Activated T-cell treated with anti-CD3 and anti-CD28 coated beads for 48 hours (primary cell): ENCODE measurements around the gene GPR39.

Experiments used
- DNase-seq: peaks from one replicate; pipeline ENCODE4 v3.0.0-alpha.2; 2020; ENCODE audit warnings: low read depth

Gene GPR39

GRCh38 chr2:132414081-132414480, 2.5 kb upstream of the GPR39 start:
- DNase-seq: no peak

- no peak for DNase-seq
These were observed 1.2 kb upstream of the GPR39 start for GRCh38 chr2:132415256-132415914.

GRCh38 chr2:132415915-132416722, 486 bp upstream of the GPR39 start:
- no peak for DNase-seq

DNA sequence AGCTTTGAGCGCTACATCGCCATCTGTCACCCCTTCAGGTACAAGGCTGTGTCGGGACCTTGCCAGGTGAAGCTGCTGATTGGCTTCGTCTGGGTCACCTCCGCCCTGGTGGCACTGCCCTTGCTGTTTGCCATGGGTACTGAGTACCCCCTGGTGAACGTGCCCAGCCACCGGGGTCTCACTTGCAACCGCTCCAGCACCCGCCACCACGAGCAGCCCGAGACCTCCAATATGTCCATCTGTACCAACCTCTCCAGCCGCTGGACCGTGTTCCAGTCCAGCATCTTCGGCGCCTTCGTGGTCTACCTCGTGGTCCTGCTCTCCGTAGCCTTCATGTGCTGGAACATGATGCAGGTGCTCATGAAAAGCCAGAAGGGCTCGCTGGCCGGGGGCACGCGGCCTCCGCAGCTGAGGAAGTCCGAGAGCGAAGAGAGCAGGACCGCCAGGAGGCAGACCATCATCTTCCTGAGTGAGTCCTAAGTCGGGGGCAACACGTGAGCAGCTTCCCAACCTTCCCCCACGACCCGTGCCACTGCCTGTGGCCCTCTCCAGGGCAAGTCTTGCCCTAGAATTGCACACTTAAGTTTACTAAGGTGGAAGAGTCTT, 928 bp downstream of the GPR39 start:
- no peak for DNase-seq

GRCh38 chr2:132419235-132419634, 2.6 kb downstream of the GPR39 start:
- no peak for DNase-seq

DNA sequence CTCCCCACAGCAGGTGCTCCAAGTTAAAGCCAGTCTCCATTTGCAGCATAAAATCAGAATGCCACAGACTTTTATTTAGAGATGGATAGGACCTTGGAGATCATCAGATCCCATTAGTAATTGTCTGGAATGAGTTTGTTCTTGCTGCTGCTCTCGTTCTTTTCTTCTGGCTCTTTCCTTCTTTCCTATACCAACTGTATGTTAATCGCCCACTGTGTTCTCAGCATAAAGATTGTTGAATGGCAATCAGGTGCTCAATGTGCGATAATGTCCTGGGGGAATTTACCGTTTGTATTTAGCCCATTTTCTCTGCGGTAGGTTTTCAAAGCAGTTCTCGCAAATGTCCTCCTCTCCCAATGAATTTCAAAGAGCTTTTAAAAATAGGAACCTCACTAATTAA, 3.3 kb downstream of the GPR39 start:
- no peak for DNase-seq

GRCh38 chr2:132420816-132421805, 4.5 kb downstream of the GPR39 start:
- no peak for DNase-seq

- DNase-seq: no peak
These were observed 6.1 kb downstream of the GPR39 start for GRCh38 chr2:132422736-132423135.

- no peak for DNase-seq
These were observed 8.0 kb downstream of the GPR39 start for GRCh38 chr2:132424526-132425121.

- no peak for DNase-seq
These were observed 9.4 kb downstream of the GPR39 start for GRCh38 chr2:132426033-132426432.

DNA sequence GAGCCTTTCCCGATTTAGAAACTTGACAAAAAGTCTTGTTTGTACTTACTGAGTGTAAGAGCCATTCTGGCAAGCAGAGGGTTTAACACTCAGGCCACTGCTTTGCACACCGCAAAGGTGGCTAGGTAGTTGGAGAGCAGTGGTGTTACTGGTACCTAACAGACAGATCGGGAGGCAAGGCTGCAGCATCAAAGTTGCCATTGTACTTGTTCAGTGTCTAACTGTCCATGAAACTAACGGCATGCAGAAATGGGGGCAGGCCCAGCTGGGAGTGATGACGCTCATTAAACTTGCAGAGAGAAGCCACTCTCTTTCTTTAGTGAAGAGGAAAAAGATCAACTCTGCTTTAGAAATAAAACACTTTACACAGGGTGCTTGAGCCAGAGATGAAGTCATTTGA, 10.1 kb downstream of the GPR39 start:
- no peak for DNase-seq

DNA sequence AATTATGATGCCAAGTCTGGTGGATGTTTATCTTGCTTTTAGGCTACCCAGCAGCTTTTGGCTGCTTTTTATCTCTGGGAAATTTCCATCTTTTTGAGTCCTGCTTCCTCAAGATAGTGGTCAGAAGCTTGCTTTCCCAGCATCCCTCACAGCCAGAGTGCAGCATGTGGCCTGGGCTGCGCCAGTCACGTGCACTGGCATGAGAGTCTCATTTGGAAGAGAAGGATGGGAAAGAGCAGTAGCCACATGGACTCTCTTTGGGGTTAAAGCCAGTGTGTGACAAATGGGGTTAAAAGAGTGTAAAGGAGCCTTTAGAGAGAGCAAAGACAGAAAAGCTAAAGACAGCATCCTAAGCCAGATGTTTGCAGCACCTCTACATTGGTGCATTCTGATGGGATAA, 12.7 kb downstream of the GPR39 start:
- DNase-seq: no peak

- no peak for DNase-seq
These were observed 13.5 kb downstream of the GPR39 start for GRCh38 chr2:132429941-132430573.

DNA sequence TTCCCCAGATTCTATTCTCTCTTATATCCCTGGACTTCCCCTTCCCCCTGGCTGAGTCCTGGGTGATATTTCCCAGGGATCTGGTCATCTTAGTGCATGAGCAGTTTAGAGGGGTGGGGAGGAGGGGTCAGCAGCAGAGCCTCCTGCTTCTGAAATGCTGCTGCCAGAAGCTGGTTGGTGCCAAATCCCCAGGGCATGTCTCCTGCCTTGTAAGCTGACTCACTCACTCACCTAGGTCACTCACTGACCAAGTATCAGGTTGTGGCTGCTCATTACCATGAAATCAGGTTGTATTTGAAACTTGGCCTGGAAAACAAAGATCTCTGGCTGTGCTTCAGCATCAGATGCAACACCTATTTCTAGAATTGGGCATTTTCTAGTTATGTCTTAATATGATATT, 14.3 kb downstream of the GPR39 start:
- DNase-seq: no peak

DNA sequence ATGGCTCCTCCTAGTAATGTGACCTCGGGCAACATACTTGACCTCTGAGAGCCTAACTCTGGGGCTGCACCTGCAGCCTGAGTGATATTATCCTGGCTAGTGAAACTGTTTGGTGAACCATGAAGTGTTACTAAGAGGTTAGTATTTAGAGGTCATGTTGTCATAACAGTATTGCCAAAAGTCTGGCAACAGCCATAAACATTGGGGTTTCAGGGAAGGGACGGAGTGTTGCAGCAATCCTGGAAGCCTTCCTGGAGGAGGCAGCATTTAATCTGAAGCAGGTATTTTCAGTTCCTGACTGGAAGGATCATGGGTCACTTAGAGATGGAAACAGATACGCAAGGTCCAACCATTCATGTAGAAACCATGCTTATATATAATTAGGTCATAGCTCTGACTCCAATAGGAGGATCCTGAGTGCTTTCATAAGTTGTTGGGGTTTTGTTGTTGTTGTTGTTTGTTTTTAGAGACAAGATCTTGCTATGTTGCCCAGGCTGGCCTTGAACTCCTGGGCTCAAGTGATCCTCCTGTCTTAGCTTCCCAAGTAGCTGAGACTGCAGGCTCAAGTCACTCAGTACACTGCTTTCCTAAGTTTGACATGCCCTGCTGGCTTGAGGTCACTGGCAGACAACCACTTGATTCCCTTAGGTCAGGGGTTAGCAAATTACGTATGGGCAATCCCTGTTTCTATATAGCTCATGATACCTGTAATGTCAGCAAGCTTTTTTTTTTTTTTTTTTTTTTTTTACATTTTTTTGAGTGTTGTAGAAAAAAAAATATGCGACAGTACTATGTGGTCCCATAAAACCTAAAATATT, 21.5 kb downstream of the GPR39 start:
- DNase-seq: no peak

GRCh38 chr2:132438691-132439090, 22.1 kb downstream of the GPR39 start:
- no peak for DNase-seq

DNA sequence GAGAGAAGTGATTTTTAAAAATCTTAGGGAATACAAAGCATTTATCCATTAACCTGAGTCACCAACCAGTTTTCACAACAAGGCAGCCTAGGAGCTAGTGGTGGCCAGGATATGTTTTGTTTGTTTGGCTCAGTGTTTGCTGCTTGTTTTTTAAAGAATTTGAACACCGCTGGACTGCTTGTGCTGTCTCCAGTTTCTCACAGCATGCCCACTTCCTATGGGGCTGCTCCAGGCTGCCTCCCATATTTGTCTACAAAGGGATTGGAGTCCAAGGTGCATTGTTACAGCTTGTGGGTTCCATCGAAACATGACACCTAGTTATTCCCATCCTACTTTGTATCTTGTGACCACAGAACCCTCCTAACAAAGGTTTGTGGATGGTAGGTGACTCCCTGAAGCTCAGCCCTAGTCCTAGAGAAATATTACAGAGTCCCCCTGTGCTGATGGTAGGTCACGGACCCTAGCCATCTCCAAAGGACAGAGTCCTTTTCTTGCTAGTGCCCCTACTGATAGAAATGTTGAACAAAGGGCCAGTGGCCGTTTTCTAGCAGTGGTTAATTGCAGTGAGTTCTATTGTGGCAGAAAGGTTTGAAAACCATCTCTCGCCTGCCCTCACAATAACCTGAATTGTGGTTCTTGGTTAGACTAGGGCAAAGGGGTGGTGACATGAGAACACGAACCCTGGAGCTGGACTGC, 23.2 kb downstream of the GPR39 start:
- no peak for DNase-seq

DNA sequence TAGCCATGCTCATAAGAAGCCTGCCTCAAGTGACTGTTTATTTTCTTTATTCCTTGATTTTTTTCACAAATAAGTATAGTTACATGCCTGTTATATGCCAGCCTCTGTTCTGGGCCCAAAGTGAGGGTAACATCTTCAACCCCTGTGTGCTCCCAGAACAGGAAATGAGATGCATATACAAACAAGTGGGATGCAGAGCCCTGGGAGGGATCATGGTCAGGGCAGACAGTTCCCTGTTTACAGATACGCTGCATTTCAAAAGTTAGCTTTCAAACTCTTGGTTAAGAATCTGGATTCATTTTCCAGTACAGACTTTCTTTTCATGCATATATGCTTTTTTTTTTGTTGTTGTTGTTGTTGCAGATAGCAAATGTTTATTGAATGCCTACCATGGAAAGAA, 24.4 kb downstream of the GPR39 start:
- DNase-seq: no peak

DNA sequence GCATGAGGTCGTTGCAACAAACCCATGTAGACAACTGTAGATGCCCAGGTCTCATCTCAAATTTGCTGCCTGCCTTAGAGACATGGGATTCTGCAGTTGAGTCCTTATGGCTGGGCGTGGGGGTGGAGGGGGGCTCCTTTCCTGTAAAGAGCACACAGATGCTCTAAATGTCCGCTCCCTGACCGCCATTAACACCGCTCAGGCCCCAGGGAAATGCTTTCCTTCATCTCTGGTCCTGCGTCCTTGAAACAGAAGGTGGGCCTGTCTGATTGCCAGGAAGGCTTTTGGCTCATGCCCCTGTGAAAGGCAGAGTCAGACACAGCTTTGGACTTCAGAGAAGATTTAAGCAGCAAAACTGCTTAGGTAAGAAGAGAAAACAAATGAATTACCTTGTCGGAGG, 25.7 kb downstream of the GPR39 start:
- DNase-seq: no peak

DNA sequence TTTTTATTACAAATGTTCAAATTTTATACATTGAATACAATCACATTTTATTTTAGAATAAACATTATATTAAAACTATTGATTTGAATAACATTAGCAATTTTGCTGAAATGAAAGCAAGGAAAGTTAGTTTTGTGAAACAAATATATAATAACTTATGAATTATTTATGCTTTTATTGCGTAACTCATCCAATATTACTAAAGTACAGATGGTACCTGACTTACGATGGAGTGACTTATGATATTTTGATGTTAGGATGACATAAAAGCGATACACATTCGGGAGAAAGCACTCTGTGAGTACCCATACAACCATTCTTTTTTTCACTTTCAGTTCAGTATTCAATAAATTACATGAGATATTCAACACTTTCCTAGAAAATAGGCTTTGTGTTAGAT, 26.5 kb downstream of the GPR39 start:
- DNase-seq: no peak
